ENCODE measurements around the gene CCDC110.
A peak's percentile ranks its signal among the peaks of the same experiment; 100 is the strongest.

DNA sequence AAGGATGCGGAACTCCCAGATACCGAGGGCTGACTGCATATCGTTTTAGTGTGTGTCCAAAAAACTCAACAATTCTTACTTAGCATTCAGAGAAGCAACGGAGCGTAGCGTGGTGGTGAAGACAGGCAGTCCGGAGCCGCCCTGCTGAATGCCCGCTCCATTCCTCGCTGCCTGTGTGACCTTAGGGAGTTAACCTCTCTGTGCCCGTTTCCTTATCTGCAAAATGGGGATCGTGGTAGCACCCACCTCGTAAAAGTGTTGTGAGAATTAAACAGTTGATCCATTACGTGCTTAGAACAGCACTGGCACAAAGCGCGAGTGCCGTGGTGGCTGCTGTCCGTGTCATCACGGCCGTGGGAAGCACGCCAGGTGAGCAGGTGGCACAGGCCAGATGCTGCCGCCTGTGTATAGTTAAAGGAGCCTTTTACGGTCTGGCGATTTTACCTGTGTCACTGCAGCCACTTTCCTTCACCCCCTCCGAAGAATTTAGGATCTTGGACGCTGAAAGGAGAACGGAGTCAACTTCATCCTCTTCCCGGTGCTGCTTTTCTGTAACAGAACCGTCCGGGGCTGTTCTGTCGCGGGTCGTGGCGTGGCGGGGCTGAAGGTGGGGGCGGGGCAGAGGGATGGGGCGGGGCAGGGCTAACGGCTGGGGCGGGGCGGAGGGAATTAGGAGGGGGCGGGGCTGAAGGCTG, 885 bp downstream of the CCDC110 start:
- TF ChIP-seq, protein P1, sequence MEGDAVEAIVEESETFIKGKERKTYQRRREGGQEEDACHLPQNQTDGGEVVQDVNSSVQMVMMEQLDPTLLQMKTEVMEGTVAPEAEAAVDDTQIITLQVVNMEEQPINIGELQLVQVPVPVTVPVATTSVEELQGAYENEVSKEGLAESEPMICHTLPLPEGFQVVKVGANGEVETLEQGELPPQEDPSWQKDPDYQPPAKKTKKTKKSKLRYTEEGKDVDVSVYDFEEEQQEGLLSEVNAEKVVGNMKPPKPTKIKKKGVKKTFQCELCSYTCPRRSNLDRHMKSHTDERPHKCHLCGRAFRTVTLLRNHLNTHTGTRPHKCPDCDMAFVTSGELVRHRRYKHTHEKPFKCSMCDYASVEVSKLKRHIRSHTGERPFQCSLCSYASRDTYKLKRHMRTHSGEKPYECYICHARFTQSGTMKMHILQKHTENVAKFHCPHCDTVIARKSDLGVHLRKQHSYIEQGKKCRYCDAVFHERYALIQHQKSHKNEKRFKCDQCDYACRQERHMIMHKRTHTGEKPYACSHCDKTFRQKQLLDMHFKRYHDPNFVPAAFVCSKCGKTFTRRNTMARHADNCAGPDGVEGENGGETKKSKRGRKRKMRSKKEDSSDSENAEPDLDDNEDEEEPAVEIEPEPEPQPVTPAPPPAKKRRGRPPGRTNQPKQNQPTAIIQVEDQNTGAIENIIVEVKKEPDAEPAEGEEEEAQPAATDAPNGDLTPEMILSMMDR (IDR thresholded peaks at IDR 0.05) = no peak
- TF ChIP-seq POLR2AphosphoS5 (IDR thresholded peaks at IDR 0.05) = peak in 2 of 3 donors; percentile 37 to 46
- TF ChIP-seq POLR2A (IDR thresholded peaks at IDR 0.05) = no peak
